Measurements from ENCODE around the gene DERL2.

DERL2 gene

GRCh38 chr17:5485270-5486205 is at the start of gene DERL2:
Gene DERL2, minus strand, starts transcription at chr17:5486178. Its CDS starts 17 bp downstream, at chr17:5486161.
- no peak for DNase-seq (ENCODE audit: low read depth)

- DNase-seq (ENCODE audit: low read depth): no peak
Observed at GRCh38 chr17:5535436-5535835, 49.5 kb upstream of the DERL2 start.

GRCh38 chr17:5533486-5534315 is 47.7 kb upstream of the DERL2 start:
- no peak for DNase-seq (ENCODE audit: low read depth)

- DNase-seq (ENCODE audit: low read depth): no peak
Observed at GRCh38 chr17:5532581-5532980, 46.6 kb upstream of the DERL2 start.

- DNase-seq (ENCODE audit: low read depth): no peak
Observed at GRCh38 chr17:5531085-5531418, 45.1 kb upstream of the DERL2 start.

GRCh38 chr17:5530265-5531084 is 44.5 kb upstream of the DERL2 start:
- no peak for DNase-seq (ENCODE audit: low read depth)

GRCh38 chr17:5527601-5528250 is 41.7 kb upstream of the DERL2 start:
- no peak for DNase-seq (ENCODE audit: low read depth)

- DNase-seq (ENCODE audit: low read depth): peak; percentile 40
Observed at GRCh38 chr17:5526821-5527598, 41.0 kb upstream of the DERL2 start.

- no peak for DNase-seq (ENCODE audit: low read depth)
Observed at GRCh38 chr17:5523249-5523648, 37.3 kb upstream of the DERL2 start.

- no peak for DNase-seq (ENCODE audit: low read depth)
Observed at GRCh38 chr17:5522476-5522875, 36.5 kb upstream of the DERL2 start.

- no peak for DNase-seq (ENCODE audit: low read depth)
Observed at GRCh38 chr17:5516060-5516792, 30.2 kb upstream of the DERL2 start.

- no peak for DNase-seq (ENCODE audit: low read depth)
Observed at GRCh38 chr17:5514976-5515375, 29.0 kb upstream of the DERL2 start.

- DNase-seq (ENCODE audit: low read depth): no peak
Observed at GRCh38 chr17:5513628-5514027, 27.6 kb upstream of the DERL2 start.

GRCh38 chr17:5511401-5512225 is 25.6 kb upstream of the DERL2 start:
- DNase-seq (ENCODE audit: low read depth): no peak

GRCh38 chr17:5510771-5511170 is 24.8 kb upstream of the DERL2 start:
- DNase-seq (ENCODE audit: low read depth): no peak

- no peak for DNase-seq (ENCODE audit: low read depth)
Observed at GRCh38 chr17:5509482-5509881, 23.5 kb upstream of the DERL2 start.

- DNase-seq (ENCODE audit: low read depth): no peak
Observed at GRCh38 chr17:5508810-5509209, 22.8 kb upstream of the DERL2 start.

GRCh38 chr17:5506307-5506706 is 20.3 kb upstream of the DERL2 start:
- no peak for DNase-seq (ENCODE audit: low read depth)

GRCh38 chr17:5502552-5502951 is 16.6 kb upstream of the DERL2 start:
- DNase-seq (ENCODE audit: low read depth): no peak

All from stimulated activated CD4-positive, alpha-beta T cell treated with anti-CD3 and anti-CD28 coated beads, Interleukin-2, amount 100 ng/mL, for 4 hours (primary cell).